ENCODE measurements around the gene ABCA7. TPM values are rescaled to one million over a fixed set of nuclear protein-coding genes. Genes with fewer than 3 reads are reported as not detected.

ABCA7 gene
- total RNA-seq, 1 donor from 2014 or later = 16.3 TPM

DNA sequence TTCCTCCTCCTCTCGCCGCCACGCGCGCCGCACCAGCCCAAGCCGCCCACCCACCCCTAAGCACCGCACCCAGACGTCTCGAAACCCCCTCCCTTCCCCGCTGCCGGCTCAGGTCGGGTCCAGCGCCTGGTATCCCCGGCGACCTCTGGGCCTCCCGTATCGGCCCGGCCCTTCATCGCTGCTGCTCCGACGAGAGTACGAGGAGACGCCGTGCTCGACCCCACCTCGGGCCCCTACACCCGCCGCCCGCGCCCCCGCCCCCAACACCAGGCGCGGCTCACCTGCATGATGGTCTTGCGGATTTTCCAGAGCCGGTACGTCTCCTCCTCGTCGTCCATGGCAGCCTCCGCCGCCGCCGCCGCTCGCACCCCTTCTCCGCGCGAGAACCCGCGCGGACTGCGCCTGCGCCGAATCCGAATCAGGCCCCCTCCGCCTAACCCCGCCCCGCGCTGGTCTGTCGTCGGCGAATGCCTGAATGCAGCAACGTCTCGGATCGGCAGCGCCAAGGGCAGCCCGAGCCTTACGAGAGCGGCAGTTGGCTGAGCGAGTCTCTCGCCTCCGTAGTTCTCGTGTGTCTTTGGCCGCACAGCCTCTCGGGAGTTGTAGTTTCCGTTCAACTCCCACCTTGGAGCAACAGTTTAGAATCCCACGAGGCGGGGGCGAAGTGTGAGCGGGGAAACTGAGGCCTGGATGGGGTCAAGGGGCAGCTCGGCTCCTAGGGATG, 55.2 kb downstream of the ABCA7 start, which contains the start of gene POLR2E:
POLR2E (minus strand) TSS at position 398 of the 724 bp plus-strand sequence; CDS start at position 338, 60 bp downstream.
- Mint-ChIP-seq H3K4me3 (ENCODE audit: unreplicated experiment) (peak within 1 kb of the TSS; percentile 91), H3K27ac (ENCODE audit: unreplicated experiment) (no peak within 1 kb of the TSS), H3K9me3 (ENCODE audit: unreplicated experiment) (no peaks in the 10 kb centered on the region), H3K36me3 (ENCODE audit: low read depth, unreplicated experiment) (no peaks in the 10 kb centered on the region), H3K27me3 (ENCODE audit: unreplicated experiment) (peaks cover 12% of the 10 kb centered on the region), H3K4me1 (ENCODE audit: unreplicated experiment) (peaks cover 12% of the 10 kb centered on the region)
- peak; percentile 99 for DNase-seq (ENCODE audit: low spot score)
- TF ChIP-seq, protein P1, sequence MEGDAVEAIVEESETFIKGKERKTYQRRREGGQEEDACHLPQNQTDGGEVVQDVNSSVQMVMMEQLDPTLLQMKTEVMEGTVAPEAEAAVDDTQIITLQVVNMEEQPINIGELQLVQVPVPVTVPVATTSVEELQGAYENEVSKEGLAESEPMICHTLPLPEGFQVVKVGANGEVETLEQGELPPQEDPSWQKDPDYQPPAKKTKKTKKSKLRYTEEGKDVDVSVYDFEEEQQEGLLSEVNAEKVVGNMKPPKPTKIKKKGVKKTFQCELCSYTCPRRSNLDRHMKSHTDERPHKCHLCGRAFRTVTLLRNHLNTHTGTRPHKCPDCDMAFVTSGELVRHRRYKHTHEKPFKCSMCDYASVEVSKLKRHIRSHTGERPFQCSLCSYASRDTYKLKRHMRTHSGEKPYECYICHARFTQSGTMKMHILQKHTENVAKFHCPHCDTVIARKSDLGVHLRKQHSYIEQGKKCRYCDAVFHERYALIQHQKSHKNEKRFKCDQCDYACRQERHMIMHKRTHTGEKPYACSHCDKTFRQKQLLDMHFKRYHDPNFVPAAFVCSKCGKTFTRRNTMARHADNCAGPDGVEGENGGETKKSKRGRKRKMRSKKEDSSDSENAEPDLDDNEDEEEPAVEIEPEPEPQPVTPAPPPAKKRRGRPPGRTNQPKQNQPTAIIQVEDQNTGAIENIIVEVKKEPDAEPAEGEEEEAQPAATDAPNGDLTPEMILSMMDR (IDR thresholded peaks at IDR 0.05; ENCODE audit: unreplicated experiment) = no peak

GRCh38 chr19:1097810-1098176, 57.9 kb downstream of the ABCA7 start:
- H3K27me3 Mint-ChIP-seq (ENCODE audit: unreplicated experiment) = peaks cover 12% of the 10 kb centered on the region
- no peak for DNase-seq (ENCODE audit: low spot score)
- peaks cover 20% of the 10 kb centered on the region for H3K4me1 Mint-ChIP-seq (ENCODE audit: unreplicated experiment)
- TF ChIP-seq, protein P1 (IDR thresholded peaks at IDR 0.05; ENCODE audit: unreplicated experiment) = no peak
- no peak overlapping the region for H3K4me3 Mint-ChIP-seq (ENCODE audit: unreplicated experiment)
- H3K36me3 Mint-ChIP-seq (ENCODE audit: low read depth, unreplicated experiment) = no peaks in the 10 kb centered on the region
- H3K27ac Mint-ChIP-seq (ENCODE audit: unreplicated experiment) = peak overlapping the region; percentile 31
- no peaks in the 10 kb centered on the region for H3K9me3 Mint-ChIP-seq (ENCODE audit: unreplicated experiment)

DNA sequence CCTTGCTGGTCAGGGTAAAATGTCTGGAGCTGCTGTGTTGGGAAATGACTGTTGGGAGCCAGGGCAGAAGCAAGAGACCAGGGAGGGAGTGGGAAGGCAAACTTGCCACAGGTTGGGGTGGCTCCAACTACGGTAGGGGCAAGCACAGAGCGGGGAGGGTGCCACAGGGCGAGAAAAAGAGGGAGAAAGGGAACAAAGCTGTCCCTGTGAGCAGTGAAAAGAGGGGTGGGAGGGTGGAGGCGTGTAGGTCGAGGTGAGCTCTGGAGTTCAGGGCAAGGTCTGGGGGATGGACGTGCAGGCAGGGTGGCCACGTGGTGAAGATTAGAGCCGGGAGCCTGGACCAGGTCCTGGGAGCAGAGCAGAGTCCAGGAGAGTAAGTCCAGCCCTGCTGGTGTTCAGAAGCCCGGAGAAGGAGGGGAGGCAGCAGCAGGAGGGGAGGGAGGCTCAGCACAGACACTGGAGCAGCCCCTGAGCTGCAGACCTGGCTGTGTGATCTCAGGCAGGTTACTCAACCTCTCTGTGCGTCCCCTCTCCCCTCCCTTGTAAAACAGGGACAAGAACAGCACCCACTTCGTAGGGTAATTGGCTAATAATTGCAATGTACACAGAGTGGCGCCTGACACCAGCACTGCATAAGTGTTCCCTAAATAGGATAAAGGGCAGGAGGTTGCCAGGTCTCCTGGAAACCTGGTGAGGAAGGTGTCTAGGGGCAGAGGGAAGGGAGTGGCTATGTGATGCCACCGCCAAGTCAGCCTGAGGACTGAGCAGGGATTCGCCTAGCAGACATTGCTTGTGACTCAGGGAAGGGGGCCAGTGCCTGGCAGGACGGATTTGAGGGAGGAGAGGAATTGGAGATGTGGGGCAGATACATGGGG, 58.5 kb downstream of the ABCA7 start:
- no peak for DNase-seq (ENCODE audit: low spot score)
- Mint-ChIP-seq H3K9me3 (ENCODE audit: unreplicated experiment) (no peaks in the 10 kb centered on the region), H3K27ac (ENCODE audit: unreplicated experiment) (peak overlapping the region; percentile 58), H3K36me3 (ENCODE audit: low read depth, unreplicated experiment) (no peaks in the 10 kb centered on the region), H3K4me1 (ENCODE audit: unreplicated experiment) (peaks cover 20% of the 10 kb centered on the region), H3K4me3 (ENCODE audit: unreplicated experiment) (no peak overlapping the region), H3K27me3 (ENCODE audit: unreplicated experiment) (peaks cover 12% of the 10 kb centered on the region)
- TF ChIP-seq, protein P1 (IDR thresholded peaks at IDR 0.05; ENCODE audit: unreplicated experiment) = no peak

- Mint-ChIP-seq H3K9me3 (ENCODE audit: unreplicated experiment) (no peaks in the 10 kb centered on the region), H3K36me3 (ENCODE audit: low read depth, unreplicated experiment) (no peaks in the 10 kb centered on the region), H3K27ac (ENCODE audit: unreplicated experiment) (peak overlapping the region; percentile 98), H3K4me3 (ENCODE audit: unreplicated experiment) (no peak overlapping the region), H3K27me3 (ENCODE audit: unreplicated experiment) (peaks cover 10% of the 10 kb centered on the region), H3K4me1 (ENCODE audit: unreplicated experiment) (peaks cover 11% of the 10 kb centered on the region)
- peak; percentile 49 for DNase-seq (ENCODE audit: low spot score)
- TF ChIP-seq, protein P1 (IDR thresholded peaks at IDR 0.05; ENCODE audit: unreplicated experiment) = no peak
These were observed 61.4 kb downstream of the ABCA7 start for GRCh38 chr19:1101337-1101698.

Data from endothelial cell (in vitro differentiated cells).